ENCODE results near the gene FOXP2.

The FOXP2 gene

DNA sequence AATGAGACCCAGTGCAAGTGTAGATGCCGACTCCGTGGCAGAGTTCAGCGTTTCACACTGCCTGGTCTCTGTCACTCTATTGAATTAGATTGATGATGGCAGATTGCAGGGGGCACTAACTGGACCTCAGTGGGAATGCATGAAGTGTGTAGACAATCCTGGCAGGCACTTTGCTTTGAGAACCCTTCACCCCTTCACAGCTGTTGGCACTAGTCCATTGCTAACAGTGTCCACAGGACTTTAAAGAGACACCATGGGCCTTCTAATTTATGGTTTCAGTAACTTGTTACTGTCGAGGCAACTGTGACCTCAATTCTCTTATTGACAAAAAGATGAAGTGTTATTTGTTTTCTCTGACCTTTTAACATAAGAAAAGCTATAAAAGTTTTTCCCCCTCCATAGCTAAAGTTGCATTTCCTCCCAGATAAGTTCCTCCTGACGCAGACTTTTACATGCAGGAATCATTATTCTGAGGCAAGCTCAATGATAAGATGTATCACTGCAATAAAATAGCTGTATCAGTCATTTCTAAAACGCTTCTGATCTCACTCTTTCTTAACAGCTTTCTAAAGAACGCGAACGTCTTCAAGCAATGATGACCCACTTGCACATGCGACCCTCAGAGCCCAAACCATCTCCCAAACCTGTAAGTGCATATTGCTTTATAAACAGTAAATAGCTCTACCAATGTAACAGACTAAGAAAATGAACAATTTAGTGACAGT is 238.9 kb downstream of the FOXP2 start:
- DNase-seq (ENCODE audit: low read depth in 3 of 3): no peak

DNA sequence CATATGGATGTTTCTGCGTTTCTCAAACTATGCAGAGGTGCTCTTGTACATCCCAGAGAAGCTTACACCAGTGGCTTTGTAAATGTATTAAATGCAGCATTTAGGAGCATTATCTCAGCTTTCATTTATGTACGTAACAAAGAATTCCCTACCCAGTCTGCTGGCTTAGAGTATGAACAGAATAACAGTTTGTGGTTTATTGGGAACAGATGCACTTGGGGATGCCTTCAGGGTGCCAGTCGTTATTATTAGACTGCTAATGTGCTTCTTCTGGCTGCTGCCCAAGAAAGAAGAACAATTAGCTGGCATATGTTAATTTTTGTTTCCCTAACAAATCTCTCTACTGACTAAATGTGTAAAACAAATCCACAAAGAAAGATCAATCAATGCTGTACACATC is 241.9 kb downstream of the FOXP2 start:
- no peak for DNase-seq (ENCODE audit: low read depth in 3 of 3)

GRCh38 chr7:114657279-114657678 is 242.7 kb downstream of the FOXP2 start:
- DNase-seq (ENCODE audit: low read depth in 3 of 3): no peak

DNA sequence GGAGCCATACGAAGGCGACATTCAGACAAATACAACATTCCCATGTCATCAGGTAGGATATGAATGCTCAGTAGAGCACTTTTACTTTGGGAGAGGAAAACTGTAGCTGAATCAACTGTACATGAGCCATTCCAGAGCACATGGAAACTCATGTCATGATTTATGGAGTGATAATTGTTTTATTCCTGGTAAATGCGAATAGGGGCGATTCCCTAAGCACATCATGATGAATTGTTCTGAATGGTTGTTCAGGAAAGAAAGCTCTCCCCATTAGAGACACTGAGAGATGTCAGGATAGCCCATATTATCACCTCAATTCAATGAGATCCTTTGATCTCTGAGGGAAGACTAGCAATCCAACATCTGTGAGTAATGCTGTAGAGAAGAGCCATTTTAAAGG is 243.6 kb downstream of the FOXP2 start:
- no peak for DNase-seq (ENCODE audit: low read depth in 3 of 3)

GRCh38 chr7:114659409-114660125 is 245.0 kb downstream of the FOXP2 start:
- no peak for DNase-seq (ENCODE audit: low read depth in 3 of 3)

- DNase-seq (ENCODE audit: low read depth in 3 of 3): no peak
These were observed 245.5 kb downstream of the FOXP2 start for GRCh38 chr7:114660126-114660486.

DNA sequence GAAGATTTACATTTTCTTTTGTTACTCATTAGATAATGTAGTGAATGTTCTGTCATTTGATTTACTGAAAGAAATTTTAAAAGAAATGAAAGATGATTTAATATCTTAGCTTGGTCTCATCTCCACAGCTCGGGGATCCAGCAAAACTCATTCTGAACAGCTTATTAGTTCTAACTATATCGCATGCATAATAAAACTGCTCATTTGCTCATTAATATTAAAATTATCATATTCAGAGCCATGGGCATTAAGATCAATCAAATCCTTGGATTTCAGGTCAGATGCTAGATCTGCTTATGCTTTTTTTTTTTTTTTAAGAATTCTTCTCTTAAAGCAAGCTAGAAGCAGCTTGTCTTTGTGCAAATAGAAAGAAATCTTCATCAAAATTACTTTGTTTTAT is 246.1 kb downstream of the FOXP2 start:
- DNase-seq (ENCODE audit: low read depth in 3 of 3): no peak

DNA sequence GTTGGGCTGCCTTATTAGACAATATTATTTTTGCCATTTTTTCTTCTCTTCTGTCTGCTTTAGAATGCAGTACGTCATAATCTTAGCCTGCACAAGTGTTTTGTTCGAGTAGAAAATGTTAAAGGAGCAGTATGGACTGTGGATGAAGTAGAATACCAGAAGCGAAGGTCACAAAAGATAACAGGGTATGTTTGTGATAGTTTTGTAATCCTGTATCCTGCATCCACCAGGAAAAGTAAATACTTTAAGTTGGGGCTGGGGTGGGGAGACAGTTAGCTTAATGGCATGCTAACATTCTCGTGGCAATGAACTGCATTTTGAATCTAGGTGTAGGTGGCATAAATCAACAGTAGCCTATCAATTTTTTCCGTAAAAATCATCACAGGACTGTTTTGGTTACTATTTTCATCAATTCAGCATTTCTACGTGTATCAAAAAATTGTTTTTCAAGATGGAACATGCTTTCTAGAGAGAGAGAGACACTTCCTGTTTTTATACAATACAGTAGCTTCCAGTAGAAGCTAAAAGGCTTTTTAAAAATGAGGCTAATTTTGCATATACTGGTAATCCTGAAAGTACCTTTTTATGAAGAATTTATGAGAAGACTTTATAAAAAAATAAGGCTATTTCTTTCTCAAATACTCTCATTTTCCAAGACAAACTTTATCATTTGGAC is 247.5 kb downstream of the FOXP2 start:
- no peak for DNase-seq (ENCODE audit: low read depth in 3 of 3)

DNA sequence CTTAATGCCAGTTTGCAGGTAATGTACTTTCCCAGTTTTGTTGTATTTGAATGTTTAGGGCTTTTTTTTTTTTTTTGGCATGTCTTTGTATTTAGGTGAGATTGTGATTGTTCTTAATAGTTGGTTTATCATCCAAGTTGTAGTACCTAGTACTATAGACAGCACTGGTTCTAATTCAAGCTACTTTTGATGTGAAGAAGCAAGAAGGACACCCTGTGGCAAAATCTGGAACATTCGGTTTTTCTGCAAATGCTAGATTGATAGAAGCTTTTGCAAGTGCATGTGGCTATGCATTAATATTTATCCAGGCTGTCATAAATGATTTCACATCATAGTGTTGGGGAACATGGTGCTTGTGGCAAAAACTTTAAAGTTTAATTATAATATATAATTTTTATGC is 248.9 kb downstream of the FOXP2 start:
- no peak for DNase-seq (ENCODE audit: low read depth in 3 of 3)

DNA sequence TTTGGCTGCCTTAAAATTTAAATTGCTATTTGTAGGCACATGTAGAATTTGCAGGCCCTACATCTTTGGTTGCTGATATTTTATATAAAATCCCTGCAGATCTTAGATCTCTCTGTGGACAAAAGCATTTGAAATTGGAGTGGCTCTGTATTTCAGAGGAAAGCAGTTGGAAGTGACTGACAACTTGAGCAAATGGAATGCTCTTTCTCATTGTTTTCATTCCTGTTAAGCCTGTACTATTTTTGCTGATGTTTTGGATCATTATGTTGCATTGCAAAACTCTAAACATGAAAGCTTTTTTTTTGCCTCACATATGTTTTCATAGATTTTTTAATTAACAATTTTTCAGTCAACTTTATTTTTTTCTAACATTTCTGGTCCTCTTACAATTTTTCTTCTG is 256.1 kb downstream of the FOXP2 start:
- no peak for DNase-seq (ENCODE audit: low read depth in 3 of 3)

- DNase-seq (ENCODE audit: low read depth in 3 of 3): no peak
These were observed 257.0 kb downstream of the FOXP2 start for GRCh38 chr7:114671563-114672123.

- DNase-seq (ENCODE audit: low read depth in 3 of 3): no peak
These were observed 263.5 kb downstream of the FOXP2 start for GRCh38 chr7:114678116-114678515.

GRCh38 chr7:114687238-114687637 is 272.6 kb downstream of the FOXP2 start:
- DNase-seq (ENCODE audit: low read depth in 3 of 3): no peak

DNA sequence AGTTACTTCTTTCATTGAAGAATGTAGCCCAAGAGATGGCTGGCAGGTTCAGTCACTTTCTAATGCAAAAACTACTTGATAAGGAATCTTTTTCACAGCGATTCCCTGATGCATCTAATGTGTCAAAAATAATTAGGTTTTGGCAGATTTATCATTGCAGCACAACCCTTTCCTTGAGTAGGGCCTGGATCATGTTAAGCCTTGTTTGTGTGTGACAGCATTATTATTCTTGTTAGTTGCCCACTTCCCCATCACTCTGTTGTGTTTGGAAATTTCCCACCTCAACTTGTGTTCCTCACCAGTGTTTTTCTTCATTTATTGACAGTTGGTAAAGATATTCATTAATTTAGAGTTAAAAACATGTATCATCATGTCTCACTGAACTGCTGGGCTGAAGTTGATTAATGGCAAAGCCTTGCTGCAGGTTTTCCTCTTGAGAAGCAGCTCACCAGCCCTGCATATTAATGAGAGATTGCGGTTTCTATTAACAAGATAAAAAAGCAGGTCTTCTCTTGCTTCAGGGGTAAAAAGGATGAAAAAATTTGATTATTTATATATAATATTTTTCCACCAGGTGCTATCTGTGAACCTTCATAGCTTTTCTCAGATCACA is 273.9 kb downstream of the FOXP2 start:
- DNase-seq (ENCODE audit: low read depth in 3 of 3): no peak

DNA sequence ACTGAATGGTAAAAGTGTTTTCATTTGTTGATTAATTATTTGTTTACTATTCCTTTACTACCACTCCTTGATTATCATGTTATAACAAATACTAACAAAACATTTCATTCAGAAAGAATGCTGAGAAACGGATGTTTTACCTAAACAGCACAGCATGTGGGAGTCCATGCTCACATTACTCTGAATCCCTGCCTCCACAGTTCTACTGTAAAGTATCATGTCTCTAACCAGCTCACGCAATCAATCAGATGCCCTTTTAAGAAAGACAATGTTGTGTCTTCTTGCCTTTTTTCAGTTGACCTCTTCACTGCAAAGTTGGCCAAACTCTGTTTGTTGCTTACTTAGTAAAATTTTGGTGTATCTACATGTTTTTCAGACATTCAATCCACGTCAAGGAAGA is 274.8 kb downstream of the FOXP2 start:
- no peak for DNase-seq (ENCODE audit: low read depth in 3 of 3)

DNA sequence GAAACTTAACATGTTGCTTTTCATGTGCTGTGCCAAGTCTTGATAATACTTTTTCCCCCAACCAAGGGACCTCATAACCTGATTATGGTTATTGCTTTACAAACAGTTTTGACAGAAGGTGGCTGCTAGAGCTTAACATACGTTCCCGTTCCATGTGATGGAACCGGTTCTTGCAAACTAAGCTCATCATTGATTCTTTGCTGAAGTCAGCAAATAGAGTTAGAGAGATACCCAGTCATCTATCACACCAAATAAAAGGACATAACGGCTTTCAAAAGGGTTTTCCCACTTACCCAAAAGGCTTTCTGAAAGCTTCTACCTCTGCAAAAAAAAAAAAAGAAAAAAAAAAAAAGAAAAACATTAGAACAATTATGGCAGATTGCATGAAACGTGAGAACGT is 277.0 kb downstream of the FOXP2 start:
- no peak for DNase-seq (ENCODE audit: low read depth in 3 of 3)

GRCh38 chr7:114695182-114695581 is 280.6 kb downstream of the FOXP2 start:
- no peak for DNase-seq (ENCODE audit: low read depth in 3 of 3)

DNA sequence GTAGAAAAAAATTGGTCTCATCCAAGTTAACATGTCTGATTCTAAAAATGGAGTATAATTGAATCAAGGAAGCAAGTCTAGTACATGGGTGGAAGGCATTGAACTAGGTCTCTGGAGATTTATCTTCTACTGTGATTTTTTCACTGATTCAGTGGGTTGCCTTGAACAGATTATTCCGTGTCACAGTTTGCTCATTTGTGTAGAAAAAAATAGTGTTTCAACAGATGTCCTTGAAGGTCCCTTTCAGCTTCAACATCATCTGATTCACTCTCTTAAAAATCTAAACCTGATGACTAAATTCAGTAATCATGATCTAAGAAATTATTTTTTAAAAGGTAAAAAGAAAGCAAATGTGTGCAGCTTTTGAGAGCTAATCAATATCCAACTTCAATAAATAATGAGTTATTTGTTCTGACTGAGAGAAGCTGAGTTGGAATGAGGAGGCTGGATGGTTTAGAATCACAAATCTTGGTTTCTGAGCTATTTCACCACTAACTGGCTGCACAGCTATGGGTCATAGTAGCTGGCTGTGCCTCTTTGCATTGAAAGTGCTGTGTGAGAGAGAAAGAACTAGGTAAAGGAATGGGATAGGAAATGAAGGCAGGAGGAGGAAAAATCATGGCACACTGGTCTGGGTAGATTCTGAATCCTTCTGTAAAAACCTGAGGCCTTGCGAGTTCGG is 285.8 kb downstream of the FOXP2 start:
- DNase-seq (ENCODE audit: low read depth in 3 of 3): no peak

DNA sequence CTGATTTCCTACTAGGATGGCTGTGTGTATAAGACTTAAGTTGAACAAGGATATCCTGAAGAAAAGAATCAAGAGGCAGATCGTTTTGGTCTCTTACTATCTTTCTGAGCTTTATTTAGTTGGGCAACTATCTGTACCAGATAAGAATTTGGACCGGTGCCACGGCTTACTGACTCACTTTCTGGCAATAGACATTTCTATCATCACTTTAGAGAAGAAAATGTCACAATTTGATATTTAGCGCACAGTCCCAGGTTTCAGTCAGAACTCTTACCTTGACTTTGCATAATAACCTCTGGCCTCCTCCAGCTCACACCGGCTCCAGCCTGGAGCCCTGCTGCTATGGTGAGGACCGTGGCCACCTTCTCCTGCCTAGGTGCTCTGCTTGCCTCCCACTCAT is 289.1 kb downstream of the FOXP2 start:
- DNase-seq (ENCODE audit: low read depth in 3 of 3): no peak

DNA sequence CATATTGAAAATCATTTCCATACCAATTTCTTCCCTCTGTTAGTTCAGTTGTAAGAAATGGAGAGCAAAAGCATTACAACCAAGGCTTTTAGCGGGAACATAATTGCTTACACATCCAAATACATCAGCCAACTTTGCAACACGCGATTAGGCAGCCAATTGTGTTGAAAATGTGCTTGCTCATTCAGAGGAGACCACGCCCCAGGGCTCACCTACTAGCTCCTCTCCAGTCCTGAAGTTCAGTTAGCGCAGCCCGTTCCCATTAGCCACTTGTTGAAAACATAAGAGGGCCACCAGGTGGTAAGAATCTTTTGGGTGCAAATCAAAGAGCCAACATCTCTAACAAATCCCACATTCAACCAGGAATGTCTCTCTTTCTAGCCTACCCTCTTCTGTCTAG is 294.0 kb downstream of the FOXP2 start:
- no peak for DNase-seq (ENCODE audit: low read depth in 3 of 3)

- DNase-seq (ENCODE audit: low read depth in 3 of 3): no peak
These were observed 295.9 kb downstream of the FOXP2 start for GRCh38 chr7:114710499-114710898.

DNA sequence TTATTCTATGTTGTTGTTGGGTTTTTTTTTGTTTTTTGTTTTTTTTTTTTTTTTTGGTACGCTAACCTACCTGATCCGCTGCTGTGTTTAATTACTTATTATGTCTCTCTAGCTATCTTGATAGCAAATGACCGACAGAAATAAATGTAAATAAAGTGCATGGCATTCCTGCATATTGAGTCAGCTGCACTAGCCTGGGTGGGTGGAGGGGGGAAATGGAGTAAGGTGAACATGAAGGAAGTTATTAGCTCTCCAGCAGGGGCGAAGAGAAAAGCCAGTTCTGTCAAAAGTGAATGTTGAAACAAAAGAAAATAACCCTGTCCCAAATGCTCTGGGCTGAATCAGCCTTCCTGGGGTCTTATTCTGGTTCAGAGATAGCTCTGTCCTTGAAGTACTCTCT is 296.6 kb downstream of the FOXP2 start:
- DNase-seq (ENCODE audit: low read depth in 3 of 3): no peak
